ENCODE data around the gene AP3S1.
"Not testable (repeated sequence)": the region's sequence is repeated elsewhere in the genome, so short reads cannot be mapped to it uniquely, and the experiment has no call there.

The AP3S1 gene

DNA sequence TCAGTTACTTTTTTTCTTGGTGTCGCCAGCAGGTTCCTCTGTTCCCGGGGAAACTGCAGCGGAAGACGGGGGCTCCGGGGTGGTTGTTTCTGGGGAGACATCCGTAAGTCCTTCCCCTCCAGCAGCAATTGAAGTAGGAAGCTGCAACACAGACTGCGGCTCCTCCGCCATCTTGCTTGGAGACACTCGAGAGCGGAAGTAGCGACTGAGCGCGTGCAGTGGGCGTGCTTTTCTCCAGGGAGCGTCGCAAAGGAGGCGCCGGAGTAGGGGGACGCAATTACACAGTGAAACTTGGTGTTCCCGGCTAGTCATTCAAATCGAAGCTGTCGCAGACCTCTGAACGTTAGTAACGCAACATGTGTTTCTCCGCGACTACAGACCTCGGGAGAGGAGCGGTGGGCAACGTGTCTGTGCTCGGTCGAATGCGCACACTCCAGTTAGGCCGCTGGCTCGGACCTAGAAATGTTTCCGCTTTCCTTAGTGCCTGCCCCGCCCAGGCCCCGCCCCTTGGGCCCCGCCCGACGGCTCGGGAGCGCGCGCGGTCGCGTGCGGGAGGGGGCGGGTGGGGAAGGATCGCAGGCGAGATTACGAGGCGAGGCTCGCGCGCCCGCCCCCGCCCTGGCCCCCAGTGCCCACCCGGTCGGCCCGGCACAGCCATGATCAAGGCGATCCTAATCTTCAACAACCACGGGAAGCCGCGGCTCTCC is at the start of gene AP3S1, which contains the start of gene ATG12:
Gene AP3S1, plus strand, starts transcription at position 554 of the 707 bp plus-strand sequence. Its CDS starts 103 bp downstream, at position 657.
Gene ATG12, minus strand, starts transcription at position 184 of the 707 bp plus-strand sequence. Its CDS starts 13 bp downstream, at position 171.
- FAIRE-seq: no peak

DNA sequence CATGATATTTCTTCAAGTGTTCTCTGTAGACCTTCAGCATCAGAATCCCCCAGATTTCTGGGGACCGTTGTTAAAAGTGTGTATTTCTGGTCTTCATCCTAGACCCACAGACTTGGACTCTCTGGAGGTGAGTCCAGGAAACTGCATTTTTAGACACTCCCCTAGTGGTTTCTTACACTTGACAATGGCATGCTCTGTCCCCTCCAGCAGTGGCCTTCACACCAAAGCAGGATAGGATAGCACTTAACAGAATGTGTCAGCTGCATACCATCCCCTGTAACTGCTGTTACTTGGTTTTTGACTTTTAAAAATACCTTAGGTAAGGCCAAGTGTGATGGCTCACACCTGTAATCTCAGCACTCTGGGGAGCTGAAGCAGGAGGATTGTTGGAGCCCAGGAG is 46.0 kb upstream of the AP3S1 start:
- no peak for FAIRE-seq

DNA sequence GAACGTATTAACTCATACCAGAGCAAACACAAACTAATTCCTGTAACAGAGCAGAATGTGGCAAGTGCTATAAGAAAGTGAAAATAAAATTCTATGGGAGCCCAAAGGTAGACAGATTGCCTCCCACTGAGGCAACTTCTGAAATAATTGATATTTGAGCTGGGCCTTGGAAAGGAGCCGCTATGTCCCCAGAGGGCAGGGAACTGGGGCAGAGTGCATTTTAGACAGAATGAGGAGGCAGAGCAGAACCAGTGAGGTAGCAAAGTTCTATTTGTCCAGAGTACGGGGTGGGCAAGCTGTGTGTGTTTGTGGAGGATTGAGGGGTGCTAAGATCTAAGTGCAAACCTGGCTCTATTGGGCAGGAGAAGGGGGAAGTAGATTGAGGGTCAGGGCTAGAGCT is 45.1 kb upstream of the AP3S1 start:
- FAIRE-seq: no peak

DNA sequence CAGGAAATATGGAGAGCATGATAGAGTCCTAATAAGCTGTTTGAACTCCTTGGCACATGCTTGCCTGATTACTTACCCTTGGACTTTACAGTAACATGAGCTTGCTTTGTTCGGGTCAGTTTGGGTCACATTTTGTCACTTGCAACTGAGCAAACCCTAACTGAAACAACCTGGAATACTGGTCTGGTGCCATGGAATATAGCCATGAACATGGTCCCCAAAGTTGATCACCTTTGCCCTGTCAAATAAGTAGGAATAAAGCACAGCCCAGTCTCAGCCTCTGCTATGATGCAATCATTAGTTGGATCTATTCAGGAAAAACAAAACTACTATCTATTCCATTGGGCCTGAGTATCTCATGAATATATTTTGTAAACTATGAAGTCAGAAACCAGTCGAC is 43.5 kb upstream of the AP3S1 start:
- FAIRE-seq: no peak

DNA sequence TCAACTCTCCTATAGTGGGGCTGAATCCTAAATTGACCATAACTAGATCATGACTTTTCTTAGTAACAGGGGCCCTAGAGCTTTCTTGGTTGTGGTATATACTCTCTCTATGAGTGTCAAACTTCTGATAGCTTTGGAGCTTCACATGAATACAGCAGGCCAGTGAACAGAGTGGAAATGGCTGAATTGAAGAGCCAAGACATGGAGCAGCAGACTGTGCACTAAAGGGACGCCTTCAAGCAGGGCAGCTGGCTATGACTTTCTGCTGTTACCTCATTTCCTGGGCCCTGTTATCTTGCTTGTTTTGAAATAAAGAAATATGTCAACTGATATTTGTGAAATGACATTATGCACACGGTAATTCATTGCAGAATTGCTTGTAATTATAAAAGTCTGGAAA is 41.6 kb upstream of the AP3S1 start:
- FAIRE-seq: no peak

DNA sequence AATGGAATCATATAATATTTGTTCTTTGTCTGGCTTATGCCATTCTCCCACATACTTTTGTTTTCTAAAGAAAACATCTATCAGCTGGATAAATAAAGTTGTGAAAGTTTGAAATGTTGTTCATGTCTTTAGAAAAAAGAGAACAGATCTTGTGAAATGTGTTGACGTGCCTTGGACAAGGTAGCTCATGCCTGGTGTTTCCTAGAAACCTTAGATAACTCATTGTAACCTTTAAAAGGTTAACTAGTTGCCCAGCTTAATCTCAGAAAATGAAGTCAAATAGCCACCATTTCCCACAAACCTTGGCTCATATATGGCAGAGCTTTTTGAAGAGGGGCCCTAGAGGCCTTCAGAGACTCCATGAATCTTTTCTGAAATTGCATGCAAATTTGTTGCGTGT is 40.6 kb upstream of the AP3S1 start:
- FAIRE-seq: no peak

DNA sequence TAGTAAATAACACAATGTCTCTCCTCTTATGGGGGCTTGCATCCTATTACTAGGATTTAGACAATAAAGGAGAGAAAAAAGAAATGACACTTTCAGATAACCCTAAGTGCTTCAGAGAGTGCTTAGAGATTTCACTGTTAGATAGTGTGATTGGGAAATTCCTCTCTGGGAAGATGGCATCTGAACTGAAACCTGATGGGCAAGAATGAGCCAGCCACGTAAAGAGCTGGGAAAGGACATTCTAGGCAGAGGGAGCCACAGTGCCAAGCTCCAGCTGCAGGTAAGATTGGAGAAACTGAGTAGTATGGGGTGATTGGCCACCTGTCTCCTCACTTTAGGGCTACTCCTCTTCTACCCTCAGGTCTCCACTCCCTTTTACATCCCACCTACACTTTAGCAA is 39.8 kb upstream of the AP3S1 start:
- FAIRE-seq: no peak

DNA sequence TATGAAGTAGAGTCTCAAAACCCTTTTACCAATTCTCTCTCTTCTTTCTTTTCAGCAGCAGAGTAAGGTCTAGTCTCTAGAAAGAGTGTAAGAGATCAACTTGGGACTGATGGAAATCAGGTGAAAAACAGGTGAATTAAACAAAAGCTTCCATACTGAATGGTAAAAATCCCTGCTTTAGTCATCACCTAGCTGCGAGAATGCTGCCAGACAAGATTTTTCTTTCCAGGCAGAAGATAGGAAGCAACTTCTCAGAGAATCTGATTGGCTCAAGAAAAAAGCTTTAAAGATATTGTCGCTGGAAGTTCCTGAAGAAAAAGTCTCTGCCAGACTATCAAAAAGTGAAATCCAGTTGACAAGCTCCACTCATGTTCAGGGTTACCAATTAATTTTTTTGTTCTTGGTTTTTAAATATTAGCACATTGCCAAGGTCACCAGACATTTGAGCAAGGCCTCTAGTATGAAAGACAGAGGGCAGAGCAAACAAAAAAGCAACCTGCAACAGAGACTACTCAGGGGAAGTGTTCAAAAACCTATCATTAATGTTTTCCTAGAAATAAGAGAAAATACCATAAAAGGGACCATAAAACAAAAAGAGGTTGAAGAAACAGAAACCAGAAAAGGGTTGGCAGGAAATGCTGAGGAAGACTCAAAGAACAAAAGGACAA is 34.6 kb upstream of the AP3S1 start:
- no peak for FAIRE-seq

DNA sequence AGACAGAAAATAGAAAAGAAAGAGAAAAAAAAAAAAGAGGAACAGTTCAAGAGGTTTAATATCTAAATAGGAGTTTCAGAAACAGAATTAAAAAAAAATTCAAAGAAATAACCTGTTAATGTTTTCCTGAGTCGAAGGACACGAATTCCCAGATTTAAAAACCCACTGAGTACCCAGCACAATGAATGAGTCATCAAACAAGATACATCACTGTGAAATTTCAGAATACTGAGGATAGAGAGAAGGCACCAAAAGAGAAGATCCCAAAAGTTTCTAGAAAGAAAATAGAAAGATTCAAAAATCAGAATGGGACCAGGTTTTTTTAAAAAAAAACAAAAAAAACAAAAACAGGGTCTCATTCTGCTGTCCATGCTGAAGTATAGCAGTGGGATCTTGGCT is 34.1 kb upstream of the AP3S1 start:
- no peak for FAIRE-seq

DNA sequence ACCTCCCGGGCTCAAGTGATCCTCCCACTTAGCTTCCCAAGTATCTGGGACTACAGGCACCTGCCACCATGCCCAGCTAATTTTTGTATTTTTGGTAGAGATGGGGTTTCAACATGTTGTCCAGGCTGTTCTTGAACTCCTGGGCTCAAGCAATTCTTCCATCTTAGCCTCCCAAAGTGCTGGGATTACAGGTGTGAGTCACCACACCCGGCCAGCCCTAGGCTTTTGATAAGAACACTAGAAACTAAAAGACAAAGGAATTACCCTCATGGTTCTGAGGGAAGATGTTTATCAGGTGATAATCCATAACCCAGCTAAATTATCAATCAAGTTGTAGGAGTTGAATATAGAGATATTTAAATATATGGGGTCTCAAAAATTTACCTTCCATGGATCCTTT is 33.7 kb upstream of the AP3S1 start:
- FAIRE-seq: not testable (repeated sequence)

DNA sequence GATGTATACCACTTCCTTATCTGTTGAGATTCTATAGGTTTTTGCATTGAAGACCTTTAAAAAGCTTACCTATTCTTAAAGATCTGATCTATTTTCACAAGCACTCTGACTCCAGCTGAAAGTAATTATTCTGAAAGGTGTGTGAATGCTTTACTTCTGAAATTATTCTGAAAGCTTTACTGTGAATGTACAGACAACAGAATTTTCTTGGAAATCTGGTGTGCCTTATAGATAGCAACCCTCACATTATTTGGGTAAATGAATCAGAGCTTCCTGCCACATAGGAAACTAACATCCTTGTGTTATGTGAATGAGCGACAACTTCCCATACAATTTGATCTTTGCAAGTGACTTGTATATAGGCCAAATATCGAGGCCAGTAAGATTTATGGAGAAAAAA is 31.8 kb upstream of the AP3S1 start:
- no peak for FAIRE-seq

DNA sequence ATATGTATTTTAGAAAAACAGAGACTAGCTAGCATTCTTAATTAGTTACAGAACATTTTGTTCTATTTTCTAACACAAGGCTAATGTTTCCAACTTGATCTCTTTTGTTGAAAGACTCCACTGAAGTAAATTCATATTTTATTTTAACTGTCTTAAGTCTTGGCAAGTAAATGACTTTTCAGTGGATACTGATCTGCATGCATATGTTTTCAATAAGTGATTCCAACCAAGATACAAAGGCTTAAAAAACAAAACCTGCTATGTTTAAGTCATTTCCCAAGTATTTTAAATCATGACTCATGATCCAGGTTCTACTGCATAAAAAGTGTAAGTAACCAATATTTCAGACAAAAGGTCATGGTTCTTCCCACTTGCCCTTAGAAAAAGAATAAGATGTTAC is 31.0 kb upstream of the AP3S1 start:
- FAIRE-seq: peak; percentile 74

DNA sequence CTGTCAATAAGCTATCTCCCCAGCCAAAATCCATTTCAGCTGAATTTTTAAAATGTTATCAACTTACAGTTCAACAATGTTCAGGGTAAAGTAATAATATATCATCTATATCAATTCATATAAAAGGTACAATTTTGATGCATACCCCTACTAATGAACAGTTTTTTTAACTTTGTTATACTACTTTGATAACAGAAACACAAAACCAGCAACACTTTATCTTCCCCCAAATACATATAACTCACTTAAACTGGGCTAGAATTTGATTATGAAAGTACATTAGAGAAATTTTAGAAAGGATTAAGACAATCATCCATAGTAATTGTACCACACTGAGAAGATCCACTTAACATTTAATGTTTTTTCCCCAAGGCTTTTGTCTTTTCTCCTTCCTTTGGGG is 30.3 kb upstream of the AP3S1 start:
- no peak for FAIRE-seq

DNA sequence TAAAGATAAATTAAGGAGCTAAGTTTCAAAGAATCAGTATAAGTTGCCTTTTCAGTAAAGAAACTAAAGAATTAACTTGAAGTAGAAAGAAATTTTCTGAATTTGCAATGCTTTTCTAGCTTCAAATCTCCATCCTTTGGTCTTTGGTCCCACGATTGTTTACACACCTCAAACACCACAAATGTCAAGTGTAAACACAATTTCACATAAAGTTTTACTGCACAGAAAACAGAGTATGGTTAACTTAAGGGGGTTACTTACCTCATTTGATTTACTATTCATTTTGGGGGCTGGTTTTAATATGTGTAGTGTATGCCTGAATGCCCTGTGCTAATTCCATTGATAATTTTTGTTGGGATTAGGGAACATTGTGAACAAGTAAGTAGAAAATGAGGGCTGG is 29.4 kb upstream of the AP3S1 start:
- FAIRE-seq: no peak

DNA sequence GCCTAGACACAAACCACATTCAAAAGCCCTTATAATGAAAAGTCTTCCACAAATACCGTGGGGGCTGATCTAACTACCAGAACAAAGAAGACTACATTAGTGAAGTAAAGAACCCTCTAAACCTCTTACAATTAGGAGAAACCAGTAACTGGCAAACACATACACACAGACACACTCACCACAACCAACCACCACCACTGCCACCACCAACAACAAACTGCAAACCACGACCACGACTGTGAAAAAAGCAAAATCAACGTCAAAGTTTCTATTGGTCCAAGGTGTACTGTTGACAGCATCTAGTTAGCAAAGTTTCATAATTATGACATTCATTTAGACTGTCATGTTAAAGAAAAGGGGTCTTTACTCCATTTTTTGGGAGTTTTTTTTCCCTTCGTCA is 28.0 kb upstream of the AP3S1 start:
- no peak for FAIRE-seq

DNA sequence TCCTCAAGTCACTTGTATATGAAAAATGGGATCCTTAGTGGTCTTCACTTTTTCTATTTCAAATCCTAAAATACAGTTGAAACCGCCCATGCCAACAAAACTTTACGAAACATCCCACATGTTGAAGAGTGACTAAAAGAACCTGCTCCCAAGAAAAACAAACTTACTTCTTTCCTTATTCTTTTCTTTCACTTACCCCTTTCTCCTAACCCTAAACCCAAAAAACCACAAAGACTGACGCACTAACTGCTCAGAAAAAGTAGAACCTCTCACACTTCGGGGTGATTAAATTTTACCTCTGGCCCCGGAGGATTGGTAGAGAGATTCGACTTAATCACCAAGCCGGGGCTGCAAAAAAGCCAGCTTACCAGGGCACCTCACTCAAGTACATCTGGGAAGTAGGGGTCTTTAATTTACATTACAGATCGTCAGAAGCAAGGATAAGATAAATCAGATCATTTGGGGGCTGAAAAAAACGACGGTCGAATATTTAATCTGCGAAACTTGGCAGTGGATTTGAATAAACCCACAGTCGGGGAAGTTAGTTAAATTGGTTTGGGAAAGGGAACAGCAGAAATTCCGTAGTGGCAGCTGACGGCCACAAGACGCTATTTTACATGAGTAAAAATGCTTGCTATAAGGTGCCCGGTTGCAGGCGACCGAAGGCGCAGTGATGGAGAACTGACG is 26.6 kb upstream of the AP3S1 start:
- FAIRE-seq: no peak

DNA sequence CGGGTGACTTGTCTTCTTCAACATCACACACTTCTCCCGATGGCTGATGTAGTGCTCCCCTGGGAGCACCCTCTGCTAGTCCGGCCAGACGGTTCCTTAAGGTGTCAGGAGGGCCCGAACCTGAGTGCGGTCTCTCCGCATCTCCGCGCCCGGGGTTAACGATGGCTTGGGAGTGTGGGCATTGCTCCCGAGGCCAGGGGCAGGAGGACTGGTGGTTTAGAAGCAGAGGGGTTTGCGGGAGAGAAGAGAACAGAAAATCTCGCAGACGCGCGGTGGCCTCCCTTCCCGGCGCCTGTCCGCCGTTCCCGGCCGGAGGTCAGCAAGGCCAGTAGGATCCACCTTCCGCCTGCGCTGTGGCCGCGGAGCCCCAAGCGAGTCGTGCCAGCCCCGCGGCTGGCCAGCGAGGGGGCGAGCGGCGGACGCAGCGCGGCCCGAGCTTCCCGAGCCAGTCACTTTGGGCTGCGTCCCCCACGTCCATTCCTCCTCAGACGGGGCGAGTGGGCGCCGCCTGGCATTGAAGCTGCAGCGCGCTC is 26.0 kb upstream of the AP3S1 start:
- no peak for FAIRE-seq

DNA sequence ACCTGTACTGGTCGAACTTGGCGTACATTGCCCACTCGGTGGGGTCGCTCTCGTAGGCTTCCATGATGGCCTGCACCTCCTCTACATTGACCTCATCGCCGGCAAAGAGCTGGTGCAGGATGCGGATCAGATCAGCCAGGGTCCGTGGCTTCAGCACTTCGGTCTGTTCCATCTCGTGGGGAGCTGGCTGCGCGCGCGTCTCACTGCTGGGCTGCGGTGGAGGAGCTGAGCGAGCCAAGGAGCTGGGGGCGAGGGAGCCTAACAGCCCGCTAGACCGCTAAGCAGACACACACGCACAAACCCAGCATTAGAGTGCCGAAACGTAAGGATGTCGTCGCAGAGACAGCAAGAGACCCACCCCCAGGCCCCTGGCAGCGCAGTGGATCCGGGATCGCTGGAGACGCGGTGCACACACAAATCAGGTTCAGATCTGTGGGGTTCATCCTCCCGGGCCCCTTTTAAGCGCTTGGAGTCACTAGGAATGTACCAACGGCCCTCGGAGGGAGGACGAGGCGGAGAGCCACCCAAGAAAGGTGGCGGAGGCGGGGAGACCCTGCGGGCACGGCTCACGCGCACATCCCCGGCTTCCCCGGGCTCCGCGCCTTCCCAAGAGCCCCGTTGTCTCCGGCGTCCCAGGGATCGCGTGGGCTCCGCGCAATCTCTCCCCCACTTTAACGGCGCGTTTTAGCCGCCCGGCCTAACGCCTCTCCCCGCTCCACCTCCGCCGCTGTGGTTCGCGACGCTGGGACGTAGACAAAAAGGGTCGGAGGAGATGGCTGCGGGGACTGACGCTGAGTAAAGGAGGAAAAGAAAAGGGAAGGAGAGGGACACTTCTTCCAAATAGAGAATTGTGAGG is 25.3 kb upstream of the AP3S1 start, which contains the start of gene CDO1:
Gene CDO1, minus strand, starts transcription at position 434 of the 856 bp plus-strand sequence. Its CDS starts 262 bp downstream, at position 172.
- FAIRE-seq: no peak

DNA sequence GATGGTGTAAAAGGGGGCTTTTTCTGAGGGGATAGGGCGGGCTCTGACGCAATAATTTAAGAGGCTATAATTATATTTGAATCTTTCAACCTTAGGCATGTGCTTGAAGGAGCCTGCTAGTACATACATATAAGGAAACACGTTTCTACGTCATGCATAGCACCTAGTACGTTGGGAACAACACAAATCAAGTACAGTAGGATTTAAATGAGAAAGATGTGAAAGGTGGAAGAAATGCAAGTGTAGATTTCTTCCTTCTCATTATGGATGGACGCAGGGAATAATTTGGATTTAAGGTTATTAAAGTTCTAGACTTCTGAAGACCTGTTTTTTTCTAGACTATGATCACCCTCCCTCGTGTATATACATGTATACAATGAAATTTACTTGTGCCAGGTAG is 24.3 kb upstream of the AP3S1 start:
- FAIRE-seq: no peak

DNA sequence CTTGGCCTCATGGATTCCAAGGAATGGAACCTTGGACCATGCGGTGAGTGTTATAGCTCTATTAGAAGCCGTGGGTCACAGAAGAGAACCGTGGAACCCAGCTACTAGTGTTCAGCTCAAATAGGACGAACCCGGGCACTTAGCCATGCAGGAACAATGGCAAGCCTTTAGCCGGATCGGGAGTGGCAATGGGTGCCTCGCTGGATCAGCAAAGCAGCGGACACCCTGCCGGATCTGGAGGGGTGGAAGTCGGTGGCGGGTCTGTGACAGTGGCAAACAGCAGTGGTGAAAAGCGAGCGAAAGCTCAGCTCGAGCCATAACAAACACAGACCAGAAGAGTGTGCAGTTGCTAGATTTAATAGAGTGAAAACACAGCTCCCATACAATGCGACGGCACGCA is 22.9 kb upstream of the AP3S1 start:
- FAIRE-seq: no peak

DNA sequence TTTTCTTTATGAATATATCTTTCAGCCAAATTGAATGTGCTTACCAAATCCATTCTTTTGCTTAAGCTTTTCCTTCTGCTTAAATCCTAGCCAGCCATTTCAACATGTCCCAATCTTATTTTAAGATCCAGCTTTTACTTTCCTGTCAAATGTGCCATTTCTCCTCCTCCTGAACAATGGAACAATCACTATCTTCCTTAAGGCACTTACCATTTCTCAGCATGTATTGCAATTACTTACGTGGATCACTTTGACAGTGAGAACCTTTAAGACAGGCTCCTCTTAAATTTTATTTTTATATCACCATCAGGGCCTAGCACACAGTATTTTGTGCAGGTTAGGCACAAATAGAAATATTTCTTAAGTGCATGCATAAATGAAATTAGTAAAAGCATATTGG is 20.9 kb upstream of the AP3S1 start:
- FAIRE-seq: no peak

DNA sequence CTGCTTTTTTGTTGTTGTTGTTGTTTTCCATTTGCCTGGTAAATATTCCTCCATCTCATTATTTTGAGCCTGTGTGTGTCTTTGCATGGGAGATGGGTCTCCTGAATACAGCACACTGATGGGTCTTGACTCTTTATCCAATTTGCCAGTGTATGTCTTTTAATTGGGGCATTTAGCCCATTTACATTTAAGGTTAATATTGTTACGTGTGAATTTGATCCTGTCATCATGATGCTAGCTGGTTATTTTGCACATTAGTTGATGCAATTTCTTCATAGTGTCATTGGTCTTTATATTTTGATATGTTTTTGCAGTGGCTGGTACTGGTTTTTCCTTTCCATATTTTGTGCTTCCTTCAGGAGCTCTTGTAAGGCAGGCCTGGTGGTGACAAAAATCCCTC is 16.8 kb upstream of the AP3S1 start:
- FAIRE-seq: not testable (repeated sequence)

DNA sequence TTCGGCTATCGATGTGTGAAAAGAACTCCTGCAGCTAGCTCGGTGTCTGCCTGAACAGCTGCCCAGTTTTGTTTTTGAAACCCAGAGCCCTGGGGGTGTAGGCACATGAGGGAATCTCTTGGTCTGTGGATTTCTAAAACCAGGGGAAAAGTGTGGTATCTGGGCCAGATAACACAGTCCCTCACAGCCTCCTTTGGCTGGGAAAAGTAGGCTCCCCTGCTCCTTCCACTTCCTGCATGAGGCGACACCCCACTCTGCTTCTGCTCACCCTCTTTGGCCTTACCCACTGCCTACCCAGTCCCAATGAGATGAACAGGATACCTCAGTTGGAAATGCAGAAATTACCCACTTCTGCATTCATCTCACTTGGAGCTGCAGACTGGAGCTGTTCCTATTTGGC is 15.8 kb upstream of the AP3S1 start:
- no peak for FAIRE-seq
